ENCODE data around the gene NPAS3.

Gene NPAS3

DNA sequence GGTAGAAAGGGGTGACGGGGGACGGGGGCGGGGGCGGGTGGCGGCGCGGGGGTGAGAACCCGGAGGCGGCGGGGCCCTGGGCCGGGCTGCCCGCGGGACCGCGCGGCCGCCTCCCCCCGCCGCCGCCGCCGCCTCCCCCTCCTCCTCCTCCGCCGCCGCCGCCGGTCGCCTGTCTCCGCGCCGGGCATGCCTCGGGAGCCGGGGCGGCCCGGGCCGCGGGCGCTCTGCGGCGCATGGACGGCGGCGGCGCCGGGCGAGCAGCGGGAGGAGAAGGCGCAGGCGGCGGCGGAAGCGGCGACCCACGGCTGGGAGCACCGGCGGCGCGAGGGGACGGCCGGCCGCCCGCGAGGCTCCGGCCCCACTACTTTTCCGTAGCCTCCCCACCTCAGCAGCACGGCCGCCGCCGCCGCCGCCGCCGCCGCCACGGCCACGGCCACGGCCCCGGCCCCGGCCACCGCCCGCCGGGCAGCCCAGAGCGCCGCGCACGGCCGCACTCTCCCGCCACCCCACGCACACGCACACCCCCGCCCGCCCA, at the start of gene NPAS3:
Gene NPAS3, plus strand, starts transcription at position 161 of the 535 bp plus-strand sequence.
- H3K36me3 ChIP-seq (ENCODE audit: control insufficient read depth in 2 of 2, insufficient read depth in 1 of 2, low read length in 2 of 2): no peaks in the 10 kb centered on the region
- peak within 1 kb of the TSS; percentile 90 for H3K27ac ChIP-seq (ENCODE audit: extremely low read depth, low read depth, low read length)
- no peaks in the 10 kb centered on the region for H3K9me3 ChIP-seq (ENCODE audit: control insufficient read depth, insufficient read depth, low read depth, low read length)
- peaks cover 23% of the 10 kb centered on the region for H3K4me1 ChIP-seq (ENCODE audit: control insufficient read depth, insufficient read depth, low read length)
- TF ChIP-seq ZNF654 (tag by site-specific recombination; IDR thresholded peaks at IDR 0.05; ENCODE audit: low read depth) (no peak), ZNF544 (tag by site-specific recombination; IDR thresholded peaks at IDR 0.05) (no peak), KLF7 (tag by site-specific recombination; IDR thresholded peaks at IDR 0.05; ENCODE audit: borderline replicate concordance) (no peak), ZNF16 (tag by site-specific recombination; IDR thresholded peaks at IDR 0.05; ENCODE audit: low read depth) (no peak), GLI4 (tag by site-specific recombination; IDR thresholded peaks at IDR 0.05) (no peak), MZF1 (tag by site-specific recombination; IDR thresholded peaks at IDR 0.05; ENCODE audit: borderline replicate concordance) (no peak), HIC1 (tag by site-specific recombination; IDR thresholded peaks at IDR 0.05) (no peak), MEIS1 (CRISPR knock-in tag; IDR thresholded peaks at IDR 0.05; ENCODE audit: borderline replicate concordance) (no peak), WT1 (tag by site-specific recombination; IDR thresholded peaks at IDR 0.05) (no peak), ZNF311 (tag by site-specific recombination; IDR thresholded peaks at IDR 0.05; ENCODE audit: borderline replicate concordance) (no peak), ZNF146 (tag by site-specific recombination; IDR thresholded peaks at IDR 0.05) (no peak), ZNF48 (tag by site-specific recombination; IDR thresholded peaks at IDR 0.05) (no peak), ZNF580 (tag by site-specific recombination; IDR thresholded peaks at IDR 0.05) (no peak), ZNF596 (tag by site-specific recombination; IDR thresholded peaks at IDR 0.05) (no peak), ZNF791 (tag by site-specific recombination; IDR thresholded peaks at IDR 0.05) (no peak), ZNF121 (tag by site-specific recombination; IDR thresholded peaks at IDR 0.05) (no peak), OVOL3 (tag by site-specific recombination; IDR thresholded peaks at IDR 0.05) (no peak)
- TF ChIP-seq, protein P1, sequence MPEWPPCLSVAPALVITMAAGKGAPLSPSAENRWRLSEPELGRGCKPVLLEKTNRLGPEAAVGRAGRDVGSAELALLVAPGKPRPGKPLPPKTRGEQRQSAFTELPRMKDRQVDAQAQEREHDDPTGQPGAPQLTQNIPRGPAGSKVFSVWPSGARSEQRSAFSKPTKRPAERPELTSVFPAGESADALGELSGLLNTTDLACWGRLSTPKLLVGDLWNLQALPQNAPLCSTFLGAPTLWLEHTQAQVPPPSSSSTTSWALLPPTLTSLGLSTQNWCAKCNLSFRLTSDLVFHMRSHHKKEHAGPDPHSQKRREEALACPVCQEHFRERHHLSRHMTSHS (tag by site-specific recombination; IDR thresholded peaks at IDR 0.05): no peak
- TF ChIP-seq, protein P2, sequence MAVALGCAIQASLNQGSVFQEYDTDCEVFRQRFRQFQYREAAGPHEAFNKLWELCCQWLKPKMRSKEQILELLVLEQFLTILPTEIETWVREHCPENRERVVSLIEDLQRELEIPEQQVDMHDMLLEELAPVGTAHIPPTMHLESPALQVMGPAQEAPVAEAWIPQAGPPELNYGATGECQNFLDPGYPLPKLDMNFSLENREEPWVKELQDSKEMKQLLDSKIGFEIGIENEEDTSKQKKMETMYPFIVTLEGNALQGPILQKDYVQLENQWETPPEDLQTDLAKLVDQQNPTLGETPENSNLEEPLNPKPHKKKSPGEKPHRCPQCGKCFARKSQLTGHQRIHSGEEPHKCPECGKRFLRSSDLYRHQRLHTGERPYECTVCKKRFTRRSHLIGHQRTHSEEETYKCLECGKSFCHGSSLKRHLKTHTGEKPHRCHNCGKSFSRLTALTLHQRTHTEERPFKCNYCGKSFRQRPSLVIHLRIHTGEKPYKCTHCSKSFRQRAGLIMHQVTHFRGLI (tag by site-specific recombination; IDR thresholded peaks at IDR 0.05): no peak
- TF ChIP-seq, protein P3, sequence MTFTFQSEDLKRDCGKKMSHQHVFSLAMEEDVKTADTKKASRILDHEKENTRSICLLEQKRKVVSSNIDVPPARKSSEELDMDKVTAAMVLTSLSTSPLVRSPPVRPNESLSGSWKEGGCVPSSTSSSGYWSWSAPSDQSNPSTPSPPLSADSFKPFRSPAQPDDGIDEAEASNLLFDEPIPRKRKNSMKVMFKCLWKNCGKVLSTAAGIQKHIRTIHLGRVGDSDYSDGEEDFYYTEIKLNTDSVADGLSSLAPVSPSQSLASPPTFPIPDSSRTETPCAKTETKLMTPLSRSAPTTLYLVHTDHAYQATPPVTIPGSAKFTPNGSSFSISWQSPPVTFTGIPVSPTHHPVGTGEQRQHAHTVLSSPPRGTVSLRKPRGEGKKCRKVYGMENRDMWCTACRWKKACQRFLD (tag by site-specific recombination; IDR thresholded peaks at IDR 0.05): no peak
- ChIA-PET POLR2A (interaction anchor here (1.0 kb wide), 1 partner anchor 862 kb away, joined by 3 read pairs; the partner anchor contains the start of gene ARHGAP5), CTCF (interaction anchor here (0.7 to 1.1 kb wide), 2 partner anchors 119 to 384 kb away, joined by 5 read pairs; no protein-coding TSS in a partner anchor)
- H3K4me3 ChIP-seq (ENCODE audit: low read depth, low read length): peak within 1 kb of the TSS; percentile 65
